IPS-18a (cell line): ENCODE data around the gene GPC3.

Experiments
- H3K27ac ChIP-seq: one replicate; pipeline ENCODE4 v1.5.1; 2013; ENCODE audit warnings: low read length
- H3K27me3 ChIP-seq: one replicate; pipeline ENCODE4 v1.6.1; 2013; ENCODE audit warnings: mild to moderate bottlenecking, low read length; ENCODE audit not compliant: control insufficient read depth, insufficient read depth
- H3K36me3 ChIP-seq: one replicate; pipeline ENCODE4 v1.6.1; 2013; ENCODE audit warnings: low read depth, low read length; ENCODE audit not compliant: control insufficient read depth
- H3K4me1 ChIP-seq: one replicate; pipeline ENCODE4 v1.6.1; 2013; ENCODE audit warnings: low read depth, low read length; ENCODE audit not compliant: control insufficient read depth
- H3K4me3 ChIP-seq: one replicate; pipeline ENCODE4 v1.5.1; 2013; ENCODE audit warnings: low read length
- H3K9ac ChIP-seq: one replicate; pipeline ENCODE4 v1.6.1; 2013; ENCODE audit warnings: mild to moderate bottlenecking, low read length, moderate library complexity
- H3K9me3 ChIP-seq: one replicate; pipeline ENCODE4 v1.6.1; 2013; ENCODE audit warnings: low read depth, low read length; ENCODE audit not compliant: control insufficient read depth

Gene GPC3

GRCh38 chrX:133939655-133940302, 45.6 kb downstream of the GPC3 start:
- H3K9me3 ChIP-seq: peaks cover 24% of the 10 kb centered on the region
- H3K4me1 ChIP-seq: peaks cover 3% of the 10 kb centered on the region
- H3K27me3 ChIP-seq: no peaks in the 10 kb centered on the region
- H3K27ac ChIP-seq: no peak overlapping the region
- H3K9ac ChIP-seq: no peak overlapping the region
- H3K4me3 ChIP-seq: no peak overlapping the region
- no peaks in the 10 kb centered on the region for H3K36me3 ChIP-seq

DNA sequence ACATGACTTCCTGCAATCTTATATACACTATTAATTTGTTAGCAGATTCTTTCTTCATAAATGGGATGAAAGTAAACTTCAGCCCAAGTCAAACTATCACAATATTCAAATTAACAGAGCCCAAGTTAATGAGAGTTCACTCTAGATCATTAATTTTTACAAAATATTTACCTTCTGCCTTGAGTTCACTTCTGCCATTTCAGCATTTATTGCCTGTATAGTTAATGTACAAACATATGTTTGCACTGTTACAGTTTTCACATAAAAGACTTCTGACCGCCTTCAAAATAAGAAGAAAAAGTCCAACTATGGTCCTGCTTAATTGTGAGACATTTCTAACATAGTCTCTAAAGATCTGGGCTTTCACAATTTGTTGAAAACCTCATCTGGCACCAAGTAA, 46.9 kb downstream of the GPC3 start:
- H3K9ac ChIP-seq: no peak overlapping the region
- H3K9me3 ChIP-seq: peaks cover 24% of the 10 kb centered on the region
- no peaks in the 10 kb centered on the region for H3K27me3 ChIP-seq
- peaks cover 3% of the 10 kb centered on the region for H3K4me1 ChIP-seq
- H3K27ac ChIP-seq: no peak overlapping the region
- H3K4me3 ChIP-seq: no peak overlapping the region
- H3K36me3 ChIP-seq: no peaks in the 10 kb centered on the region

DNA sequence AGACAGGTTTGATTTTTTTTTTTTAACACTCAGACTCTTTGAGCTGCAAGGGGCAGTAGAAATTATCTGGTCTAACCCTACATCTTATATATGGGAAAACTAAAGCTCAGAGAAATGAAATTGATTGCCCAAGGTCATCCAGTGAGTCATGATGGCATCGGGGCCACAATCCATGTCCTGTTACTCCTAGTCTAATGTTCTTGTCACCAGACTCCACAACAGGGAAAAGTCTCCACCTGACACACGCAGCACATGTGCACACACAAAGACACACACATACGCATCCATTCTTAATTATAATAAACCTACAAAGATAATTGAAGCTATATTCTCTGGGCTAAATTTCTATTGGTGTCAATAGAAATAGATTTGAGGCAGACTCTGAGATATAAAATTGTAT, 48.4 kb downstream of the GPC3 start:
- peaks cover 3% of the 10 kb centered on the region for H3K4me1 ChIP-seq
- no peaks in the 10 kb centered on the region for H3K36me3 ChIP-seq
- no peak overlapping the region for H3K4me3 ChIP-seq
- no peaks in the 10 kb centered on the region for H3K27me3 ChIP-seq
- no peak overlapping the region for H3K9ac ChIP-seq
- H3K27ac ChIP-seq: no peak overlapping the region
- peaks cover 27% of the 10 kb centered on the region for H3K9me3 ChIP-seq

GRCh38 chrX:133935076-133935475, 50.3 kb downstream of the GPC3 start:
- peaks cover 26% of the 10 kb centered on the region for H3K9me3 ChIP-seq
- H3K4me3 ChIP-seq: no peak overlapping the region
- H3K27me3 ChIP-seq: no peaks in the 10 kb centered on the region
- H3K9ac ChIP-seq: no peak overlapping the region
- H3K4me1 ChIP-seq: peaks cover 3% of the 10 kb centered on the region
- H3K36me3 ChIP-seq: no peaks in the 10 kb centered on the region
- no peak overlapping the region for H3K27ac ChIP-seq

DNA sequence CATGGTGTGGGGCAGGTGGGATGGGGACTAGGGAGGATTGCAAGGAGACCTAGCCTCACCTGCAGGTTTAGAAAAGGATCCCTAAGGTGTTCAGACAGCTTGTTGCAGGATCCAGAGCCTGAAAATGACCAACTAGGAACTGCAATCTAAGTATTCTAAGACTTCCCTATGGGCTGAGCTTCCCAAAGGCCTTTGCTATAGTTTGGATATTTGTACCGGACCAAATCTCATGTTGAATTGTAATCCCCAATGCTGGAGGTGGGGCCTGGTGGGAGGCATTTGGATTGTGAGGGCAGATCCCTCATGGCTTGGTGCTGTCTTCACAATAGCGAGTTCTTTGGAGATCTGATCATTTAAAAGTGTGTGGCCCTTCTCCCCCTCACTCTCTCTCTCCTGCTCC, 52.1 kb downstream of the GPC3 start:
- peaks cover 3% of the 10 kb centered on the region for H3K4me1 ChIP-seq
- H3K36me3 ChIP-seq: no peaks in the 10 kb centered on the region
- H3K9ac ChIP-seq: no peak overlapping the region
- peaks cover 14% of the 10 kb centered on the region for H3K9me3 ChIP-seq
- H3K4me3 ChIP-seq: no peak overlapping the region
- H3K27me3 ChIP-seq: no peaks in the 10 kb centered on the region
- H3K27ac ChIP-seq: no peak overlapping the region

DNA sequence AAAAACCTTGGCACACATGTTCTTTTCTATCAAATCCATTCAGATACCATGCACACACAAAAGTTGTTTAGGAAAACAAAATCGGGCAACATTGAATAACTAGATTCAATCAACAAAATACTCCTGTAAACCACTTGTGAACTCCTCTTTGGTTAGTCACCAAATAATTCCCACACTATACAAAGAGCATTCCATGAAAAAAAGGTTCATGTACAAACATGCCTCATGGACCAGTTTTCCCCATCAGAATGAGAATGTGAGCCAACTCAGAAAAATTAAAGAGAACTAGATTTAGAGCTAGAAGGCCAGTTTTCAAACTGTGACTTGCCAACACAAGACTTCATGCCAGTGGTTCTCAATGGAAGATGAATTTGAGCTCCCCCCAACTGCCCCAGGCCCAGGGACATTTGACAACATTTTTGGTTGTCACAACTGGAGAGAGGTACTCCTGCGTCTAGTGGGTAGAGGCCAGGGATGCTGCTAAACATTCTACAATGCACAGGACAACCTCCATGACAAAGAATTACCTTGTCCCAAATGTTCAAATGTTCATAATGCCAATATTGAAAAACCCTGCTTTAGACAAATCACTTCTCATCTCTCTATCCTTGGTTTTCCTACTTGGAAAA, 55.4 kb downstream of the GPC3 start:
- Histone ChIP-seq H3K4me3 (no peak overlapping the region), H3K9me3 (peaks cover 8% of the 10 kb centered on the region), H3K27me3 (no peaks in the 10 kb centered on the region), H3K9ac (no peak overlapping the region), H3K36me3 (no peaks in the 10 kb centered on the region), H3K4me1 (peaks cover 8% of the 10 kb centered on the region), H3K27ac (no peak overlapping the region)

DNA sequence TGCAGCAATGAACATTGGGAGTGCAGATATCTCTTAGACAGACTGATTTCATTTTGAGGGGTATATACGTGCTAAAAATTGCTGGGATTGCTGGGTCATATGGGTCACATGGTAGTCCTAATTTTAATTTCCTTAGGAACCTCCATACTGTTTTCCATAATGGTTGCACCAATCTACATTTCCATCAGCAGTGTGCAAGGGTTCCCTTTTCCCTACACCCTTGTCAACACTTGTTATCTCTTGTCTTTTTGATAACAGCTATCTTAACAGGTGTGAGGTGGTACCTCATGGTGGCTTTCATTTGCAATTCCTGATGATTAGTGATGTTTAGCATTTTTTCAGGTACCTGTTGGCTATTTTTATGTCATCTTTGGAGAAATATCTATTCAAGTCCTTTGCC, 57.0 kb downstream of the GPC3 start:
- Histone ChIP-seq H3K27me3 (no peaks in the 10 kb centered on the region), H3K27ac (no peak overlapping the region), H3K4me3 (no peak overlapping the region), H3K9ac (no peak overlapping the region), H3K4me1 (peaks cover 13% of the 10 kb centered on the region), H3K36me3 (no peaks in the 10 kb centered on the region), H3K9me3 (peaks cover 7% of the 10 kb centered on the region)

GRCh38 chrX:133926809-133927208, 58.6 kb downstream of the GPC3 start:
- H3K36me3 ChIP-seq: no peaks in the 10 kb centered on the region
- no peak overlapping the region for H3K27ac ChIP-seq
- H3K9ac ChIP-seq: no peak overlapping the region
- no peak overlapping the region for H3K4me3 ChIP-seq
- no peaks in the 10 kb centered on the region for H3K27me3 ChIP-seq
- H3K9me3 ChIP-seq: peaks cover 6% of the 10 kb centered on the region
- peaks cover 15% of the 10 kb centered on the region for H3K4me1 ChIP-seq

GRCh38 chrX:133926099-133926498, 59.3 kb downstream of the GPC3 start:
- H3K27ac ChIP-seq: no peak overlapping the region
- H3K9me3 ChIP-seq: peaks cover 7% of the 10 kb centered on the region
- H3K9ac ChIP-seq: no peak overlapping the region
- H3K36me3 ChIP-seq: no peaks in the 10 kb centered on the region
- no peak overlapping the region for H3K4me3 ChIP-seq
- peaks cover 20% of the 10 kb centered on the region for H3K4me1 ChIP-seq
- no peaks in the 10 kb centered on the region for H3K27me3 ChIP-seq

DNA sequence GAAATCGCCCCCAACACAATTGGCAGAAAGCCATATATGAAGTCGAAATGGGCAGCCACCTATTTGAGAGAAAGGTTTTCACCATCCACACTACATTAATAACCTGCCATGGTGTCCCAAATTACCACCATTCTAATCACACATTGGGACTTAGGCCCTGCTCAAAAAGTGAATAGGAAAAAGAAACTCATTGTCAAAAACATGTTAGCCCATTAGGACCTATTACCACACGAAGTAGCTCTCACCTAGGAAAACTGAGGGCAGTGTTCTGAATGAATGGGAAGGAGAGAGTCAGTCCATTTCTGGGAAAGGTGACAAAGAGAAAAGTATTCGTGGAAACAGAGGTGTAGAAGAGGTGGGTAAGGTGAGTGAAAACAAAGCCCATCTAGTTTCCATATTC, 60.8 kb downstream of the GPC3 start:
- Histone ChIP-seq H3K9me3 (peaks cover 7% of the 10 kb centered on the region), H3K4me3 (no peak overlapping the region), H3K27me3 (no peaks in the 10 kb centered on the region), H3K9ac (no peak overlapping the region), H3K27ac (no peak overlapping the region), H3K36me3 (no peaks in the 10 kb centered on the region), H3K4me1 (peaks cover 22% of the 10 kb centered on the region)

DNA sequence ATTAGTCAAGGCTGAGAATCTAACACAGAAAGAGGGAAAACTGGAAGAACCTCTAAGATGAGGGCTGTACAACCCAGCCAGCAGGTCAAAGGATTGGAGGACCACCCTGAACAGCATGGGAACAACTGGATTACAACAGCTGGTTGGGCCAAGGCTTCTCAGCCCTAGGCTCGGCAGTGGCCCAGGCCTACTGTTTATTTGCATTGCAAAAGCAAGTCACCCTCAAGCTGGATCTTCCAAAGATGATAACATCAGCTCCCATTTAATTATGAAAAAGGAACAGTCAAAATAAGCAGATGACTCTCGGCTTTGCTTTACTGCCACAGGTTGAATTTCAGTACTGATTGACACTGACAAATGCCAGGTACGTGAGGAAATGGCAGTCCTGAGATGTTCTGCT, 61.8 kb downstream of the GPC3 start:
- Histone ChIP-seq H3K27me3 (no peaks in the 10 kb centered on the region), H3K36me3 (no peaks in the 10 kb centered on the region), H3K9me3 (peaks cover 13% of the 10 kb centered on the region), H3K27ac (no peak overlapping the region), H3K4me3 (no peak overlapping the region), H3K4me1 (peaks cover 22% of the 10 kb centered on the region), H3K9ac (no peak overlapping the region)

GRCh38 chrX:133923113-133923512, 62.3 kb downstream of the GPC3 start:
- H3K9me3 ChIP-seq: peaks cover 18% of the 10 kb centered on the region
- no peaks in the 10 kb centered on the region for H3K27me3 ChIP-seq
- H3K9ac ChIP-seq: no peak overlapping the region
- no peaks in the 10 kb centered on the region for H3K36me3 ChIP-seq
- no peak overlapping the region for H3K4me3 ChIP-seq
- peaks cover 22% of the 10 kb centered on the region for H3K4me1 ChIP-seq
- no peak overlapping the region for H3K27ac ChIP-seq
